ENCODE results near the gene TMEFF2. TPM values are rescaled to one million over a fixed set of nuclear protein-coding genes. Genes with fewer than 3 reads are reported as not detected.

The TMEFF2 gene
- total and polyA plus RNA-seq, 2 donors from 2014 or later, result not detected

DNA sequence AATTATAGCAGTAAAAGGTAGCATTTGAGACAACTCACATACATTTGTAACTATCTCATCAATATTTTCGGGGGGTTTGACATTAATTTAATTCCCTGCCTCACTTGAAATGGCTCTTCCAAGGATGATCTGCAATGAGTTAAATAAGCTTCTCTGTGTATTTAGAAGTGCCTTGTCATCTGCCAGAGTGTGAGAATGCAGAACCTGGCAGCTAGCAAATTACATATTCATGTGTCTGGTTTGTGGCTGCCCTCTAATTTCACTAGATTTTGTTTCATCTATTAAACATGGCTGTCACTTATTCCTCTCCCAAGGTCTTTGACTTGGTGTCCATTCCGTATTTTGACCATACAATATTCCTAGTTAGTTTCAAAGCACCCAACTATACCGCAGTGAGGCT, 189.5 kb downstream of the TMEFF2 start:
- Histone ChIP-seq H3K4me3 (ENCODE audit: low read length in 3 of 3) (no peak overlapping the region), H3K36me3 (ENCODE audit: control insufficient read depth in 2 of 3, insufficient read depth in 3 of 3, low read length in 3 of 3) (no peaks in the 10 kb centered on the region), H3K4me1 (ENCODE audit: control insufficient read depth in 2 of 3, insufficient read depth in 2 of 3, low read depth in 1 of 3, low read length in 3 of 3) (no peaks in the 10 kb centered on the region), H3K27ac (ENCODE audit: low read depth in 2 of 2, low read length in 2 of 2) (no peak overlapping the region), H3K9me3 (ENCODE audit: control insufficient read depth in 2 of 3, insufficient read depth in 1 of 3, low read length in 3 of 3) (no peaks in the 10 kb centered on the region), H3K27me3 (ENCODE audit: control insufficient read depth, insufficient read depth, low read length) (no peaks in the 10 kb centered on the region), H3K9ac (ENCODE audit: low read length in 3 of 3) (no peak overlapping the region)
- intact Hi-C loops (cut with DNase I), result no loop called here
- no peak for TF ChIP-seq CTCF (IDR thresholded peaks at IDR 0.05; ENCODE audit: borderline replicate concordance, extremely low read depth, insufficient read depth)
- no peak for FAIRE-seq
- no peak for DNase-seq

DNA sequence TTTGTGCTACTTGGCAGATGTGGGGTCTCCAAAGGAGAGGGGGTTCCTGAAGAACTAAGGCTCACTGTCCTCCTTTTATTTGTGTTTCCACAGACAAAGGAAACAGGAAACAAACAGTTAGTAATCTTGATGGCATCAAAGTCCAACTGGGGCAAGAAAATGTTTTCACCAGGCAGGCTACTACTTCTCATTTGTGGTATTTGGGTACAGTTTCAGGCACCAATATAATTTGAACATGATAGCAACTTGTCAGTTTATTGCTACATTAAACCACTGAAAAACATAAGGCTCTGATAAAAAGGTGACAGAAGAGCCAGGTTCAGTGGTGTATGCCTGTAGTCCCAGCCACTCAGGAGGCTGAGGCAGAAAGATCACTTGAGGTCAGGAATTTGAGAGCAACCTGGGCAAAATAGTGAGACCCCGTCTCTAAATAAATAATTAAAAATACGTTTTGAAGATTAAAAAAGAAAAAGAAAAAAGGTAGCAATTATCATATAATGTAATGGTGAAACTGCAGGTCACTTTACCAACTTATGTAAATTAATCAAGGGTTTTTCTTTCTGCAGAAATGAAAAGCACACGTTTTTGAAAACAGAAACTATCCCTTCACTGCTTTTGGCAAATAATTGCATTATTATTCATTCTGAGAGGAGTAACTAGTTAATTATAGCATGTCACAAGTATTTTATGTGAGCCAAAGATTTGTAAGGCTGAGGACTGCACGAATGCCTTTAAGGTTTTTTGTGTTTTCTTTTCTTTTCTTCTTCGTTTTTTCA, 190.4 kb downstream of the TMEFF2 start:
- DNase-seq (no peak), FAIRE-seq (no peak)
- TF ChIP-seq CTCF (IDR thresholded peaks at IDR 0.05; ENCODE audit: borderline replicate concordance, extremely low read depth, insufficient read depth), result no peak
- no peak overlapping the region for H3K27ac ChIP-seq (ENCODE audit: low read depth in 2 of 2, low read length in 2 of 2)
- H3K9ac ChIP-seq (ENCODE audit: low read length in 3 of 3), result no peak overlapping the region
- no peaks in the 10 kb centered on the region for H3K36me3 ChIP-seq (ENCODE audit: control insufficient read depth in 2 of 3, insufficient read depth in 3 of 3, low read length in 3 of 3)
- H3K27me3 ChIP-seq (ENCODE audit: control insufficient read depth, insufficient read depth, low read length), result no peaks in the 10 kb centered on the region
- H3K4me3 ChIP-seq (ENCODE audit: low read length in 3 of 3), result no peak overlapping the region
- intact Hi-C loops (cut with DNase I), result no loop called here
- no peaks in the 10 kb centered on the region for H3K9me3 ChIP-seq (ENCODE audit: control insufficient read depth in 2 of 3, insufficient read depth in 1 of 3, low read length in 3 of 3)
- no peaks in the 10 kb centered on the region for H3K4me1 ChIP-seq (ENCODE audit: control insufficient read depth in 2 of 3, insufficient read depth in 2 of 3, low read depth in 1 of 3, low read length in 3 of 3)

DNA sequence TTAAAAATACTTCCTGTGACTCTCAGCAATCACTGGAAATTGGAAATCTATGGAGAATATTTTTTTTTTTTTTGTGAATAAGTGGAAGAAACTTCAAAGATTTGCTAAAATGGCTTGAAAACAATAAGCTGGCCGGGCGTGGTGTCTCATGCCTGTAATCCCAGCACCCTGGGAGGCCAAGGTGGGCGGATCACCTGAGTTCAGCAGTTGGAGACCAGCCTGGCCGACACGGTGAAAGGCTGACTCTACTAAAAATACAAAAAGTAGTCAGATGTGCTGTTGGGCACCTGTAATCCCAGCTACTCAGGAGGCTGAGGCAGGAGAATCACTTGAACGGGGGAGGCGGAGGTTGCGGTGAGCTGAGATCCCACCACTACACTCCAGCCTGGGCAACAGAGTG, 192.3 kb downstream of the TMEFF2 start:
- H3K4me1 ChIP-seq (ENCODE audit: control insufficient read depth in 2 of 3, insufficient read depth in 2 of 3, low read depth in 1 of 3, low read length in 3 of 3), result no peaks in the 10 kb centered on the region
- FAIRE-seq (no peak), DNase-seq (no peak)
- no peak overlapping the region for H3K27ac ChIP-seq (ENCODE audit: low read depth in 2 of 2, low read length in 2 of 2)
- no peak for TF ChIP-seq CTCF (IDR thresholded peaks at IDR 0.05; ENCODE audit: borderline replicate concordance, extremely low read depth, insufficient read depth)
- no peaks in the 10 kb centered on the region for H3K27me3 ChIP-seq (ENCODE audit: control insufficient read depth, insufficient read depth, low read length)
- H3K9ac ChIP-seq (ENCODE audit: low read length in 3 of 3), result no peak overlapping the region
- no peaks in the 10 kb centered on the region for H3K36me3 ChIP-seq (ENCODE audit: control insufficient read depth in 2 of 3, insufficient read depth in 3 of 3, low read length in 3 of 3)
- no peaks in the 10 kb centered on the region for H3K9me3 ChIP-seq (ENCODE audit: control insufficient read depth in 2 of 3, insufficient read depth in 1 of 3, low read length in 3 of 3)
- H3K4me3 ChIP-seq (ENCODE audit: low read length in 3 of 3), result no peak overlapping the region
- intact Hi-C loops (cut with DNase I), result no loop called here
